DND-41 (cell line): ENCODE results near the gene PILRA.

Experiments used
- ATAC-seq: fragments of 200-7000 bp; cut with Tn5 transposase; 3 replicates; pipeline ENCODE4 v1.9.1; 2021; ENCODE audit warnings: low read depth; ENCODE audit not compliant: insufficient read depth
- DNase-seq: peaks from one replicate; pipeline ENCODE4 v3.0.0-alpha.2; 2020
- H2AFZ ChIP-seq: 2 replicates; pipeline ENCODE4 v1.6.0; 2012; ENCODE audit warnings: low read depth, low read length
- H3K27ac ChIP-seq: 2 replicates; pipeline ENCODE4 v1.5.1; 2012; ENCODE audit warnings: low read length, inconsistent platforms
- H3K27me3 ChIP-seq: fragments of 200-600 bp; sonication (generic); 2 replicates; pipeline ENCODE4 v1.6.0; 2012; ENCODE audit warnings: low read length, mild to moderate bottlenecking, inconsistent platforms; ENCODE audit not compliant: insufficient read depth, poor library complexity
- H3K36me3 ChIP-seq: 2 replicates; pipeline ENCODE4 v1.5.1; 2012; ENCODE audit warnings: low read length, inconsistent platforms; ENCODE audit not compliant: insufficient read depth
- H3K4me1 ChIP-seq: 2 replicates; pipeline ENCODE4 v1.5.1; 2012; ENCODE audit warnings: mild to moderate bottlenecking, low read length; ENCODE audit not compliant: insufficient read depth
- H3K4me2 ChIP-seq: 2 replicates; pipeline ENCODE4 v1.6.0; 2012; ENCODE audit warnings: mild to moderate bottlenecking, moderate library complexity, low read length, inconsistent platforms; ENCODE audit not compliant: insufficient read depth
- H3K4me3 ChIP-seq, 2 experiments: fragments of 200-600 bp in 1 of 2; shearing (Covaris generic) in 1 of 2; 2 replicates each; pipeline ENCODE4 v1.5.1; 2012 to 2016; ENCODE audit warnings: inconsistent platforms in 2 of 2, low read length in 2 of 2, mild to moderate bottlenecking in 2 of 2, low read depth in 1 of 2, moderate library complexity in 1 of 2
- H3K79me2 ChIP-seq: 2 replicates; pipeline ENCODE4 v1.6.0; 2012; ENCODE audit warnings: low read length, inconsistent platforms; ENCODE audit not compliant: insufficient read depth
- H3K9ac ChIP-seq: 2 replicates; pipeline ENCODE4 v1.6.0; 2012; ENCODE audit warnings: low read depth, mild to moderate bottlenecking, inconsistent platforms, low read length, moderate library complexity
- H3K9me3 ChIP-seq: 2 replicates; pipeline ENCODE4 v1.5.1; 2012; ENCODE audit warnings: low read length, moderate library complexity, mild to moderate bottlenecking, inconsistent platforms; ENCODE audit not compliant: insufficient read depth, severe bottlenecking
- H4K20me1 ChIP-seq: 2 replicates; pipeline ENCODE4 v1.6.0; 2012; ENCODE audit warnings: low read length; ENCODE audit not compliant: insufficient read depth
- CTCF ChIP-seq: IDR thresholded peaks from 2 replicates; pipeline ENCODE4 v1.5.1; 2012; ENCODE audit warnings: borderline replicate concordance, low read length, moderate library complexity, mild to moderate bottlenecking; ENCODE audit not compliant: poor library complexity, severe bottlenecking; ENCODE audit errors: extremely low read depth
- EZH2 ChIP-seq: IDR thresholded peaks from 3 replicates; pipeline ENCODE4 v1.6.1; 2012; ENCODE audit warnings: borderline replicate concordance, low read depth, mild to moderate bottlenecking, moderate library complexity, low read length, inconsistent platforms; ENCODE audit not compliant: severe bottlenecking

PILRA gene

GRCh38 chr7:100390286-100391009, 17.2 kb downstream of the PILRA start:
- ATAC-seq, result no peak
- no peaks in the 10 kb centered on the region for H4K20me1 ChIP-seq
- H3K27ac ChIP-seq, result no peak overlapping the region
- H3K9ac ChIP-seq, result no peak overlapping the region
- H3K4me3 ChIP-seq, result no peak overlapping the region
- H3K4me2 ChIP-seq, result no peak overlapping the region
- no peak for DNase-seq
- H3K79me2 ChIP-seq, result no peaks in the 10 kb centered on the region
- no peaks in the 10 kb centered on the region for H3K27me3 ChIP-seq
- no peaks in the 10 kb centered on the region for H3K9me3 ChIP-seq
- no peaks in the 10 kb centered on the region for H3K4me1 ChIP-seq
- TF ChIP-seq CTCF, result no peak
- TF ChIP-seq EZH2, result no peak
- H2AFZ ChIP-seq, result no peak overlapping the region
- H3K36me3 ChIP-seq, result no peaks in the 10 kb centered on the region

GRCh38 chr7:100393233-100393905, 20.1 kb downstream of the PILRA start:
- no peaks in the 10 kb centered on the region for H3K36me3 ChIP-seq
- TF ChIP-seq CTCF (no peak), EZH2 (no peak)
- DNase-seq (no peak), ATAC-seq (no peak)
- H3K9ac ChIP-seq, result no peak overlapping the region
- no peak overlapping the region for H3K4me2 ChIP-seq
- no peaks in the 10 kb centered on the region for H4K20me1 ChIP-seq
- H3K4me1 ChIP-seq, result peaks cover 18% of the 10 kb centered on the region
- H3K79me2 ChIP-seq, result no peaks in the 10 kb centered on the region
- no peak overlapping the region for H3K27ac ChIP-seq
- H3K9me3 ChIP-seq, result no peaks in the 10 kb centered on the region
- H2AFZ ChIP-seq, result no peak overlapping the region
- no peaks in the 10 kb centered on the region for H3K27me3 ChIP-seq
- H3K4me3 ChIP-seq, result no peak overlapping the region

- Histone ChIP-seq H2AFZ (no peak overlapping the region), H4K20me1 (no peaks in the 10 kb centered on the region), H3K4me2 (no peak overlapping the region), H3K4me3 (no peak overlapping the region), H3K9me3 (no peaks in the 10 kb centered on the region), H3K27me3 (no peaks in the 10 kb centered on the region), H3K4me1 (peaks cover 18% of the 10 kb centered on the region), H3K36me3 (no peaks in the 10 kb centered on the region), H3K79me2 (no peaks in the 10 kb centered on the region), H3K27ac (no peak overlapping the region), H3K9ac (no peak overlapping the region)
- DNase-seq, result no peak
- TF ChIP-seq EZH2 (no peak), CTCF (no peak)
- ATAC-seq, result no peak
Observed at GRCh38 chr7:100394077-100394476, 20.8 kb downstream of the PILRA start.
